Lower lobe of right lung (tissue), 2 donors: ENCODE data around the gene WDR4. TPM values are rescaled to one million over a fixed set of nuclear protein-coding genes. Genes with fewer than 3 reads are reported as not detected.

ENCODE experiments used
- ATAC-seq, 2 donors: fragments of 200-7000 bp; cut with Tn5 transposase; one replicate each; pipeline ENCODE4 v1.9.1; 2020 to 2022; ENCODE audit warnings: mild to moderate bottlenecking in 2 of 2, moderate library complexity in 2 of 2
- DNase-seq: peaks from one replicate; pipeline ENCODE4 v3.0.0-alpha.2; 2020
- H3K27ac ChIP-seq: fragments of 200-600 bp; one replicate; pipeline ENCODE4 v1.8.0; 2022
- H3K27me3 ChIP-seq: fragments of 200-600 bp; one replicate; pipeline ENCODE4 v1.8.0; 2022; ENCODE audit warnings: low read depth
- H3K36me3 ChIP-seq: fragments of 200-600 bp; one replicate; pipeline ENCODE4 v1.8.0; 2022; ENCODE audit warnings: mild to moderate bottlenecking
- H3K4me1 ChIP-seq: fragments of 200-600 bp; one replicate; pipeline ENCODE4 v1.8.0; 2022
- H3K4me3 ChIP-seq: fragments of 200-600 bp; one replicate; pipeline ENCODE4 v1.8.0; 2022; ENCODE audit warnings: mild to moderate bottlenecking
- H3K9me3 ChIP-seq: fragments of 200-600 bp; one replicate; pipeline ENCODE4 v1.8.0; 2022
- CTCF ChIP-seq: fragments of 200-600 bp; IDR thresholded peaks from one replicate; pipeline ENCODE4 v1.8.0; 2022; ENCODE audit warnings: antibody characterized with exemption, mild to moderate bottlenecking
- intact Hi-C: fragments of 100-400 bp; cut with DNase I; formaldehyde crosslinking; loops from one replicate; pipeline ENCODE4 v1.11.0; 2022
- total RNA-seq: library from RNA; stranded (reverse); fragmentation: NEBNext Ultra II Directional; extraction: Animal tissue kit (Norgen Biotek cat#: 25700); gene quantifications from one replicate; pipeline ENCODE4 v1.2.1, GENCODE V29; 2021
- donor health status: DM: no; HTN: yes; CAD: no; lungs with severe emphysema.

WDR4 gene
- total RNA-seq, 1 donor from 2014 or later = 17.1 TPM

- Histone ChIP-seq H3K27ac (no peak overlapping the region), H3K9me3 (no peaks in the 10 kb centered on the region), H3K4me3 (no peak overlapping the region), H3K36me3 (no peaks in the 10 kb centered on the region), H3K4me1 (no peaks in the 10 kb centered on the region), H3K27me3 (peaks cover 40% of the 10 kb centered on the region)
- ATAC-seq = no peak
- TF ChIP-seq CTCF = no peak
- intact Hi-C loops = no loop called here
- DNase-seq = no peak
Measured at GRCh38 chr21:42829417-42829816, 49.9 kb downstream of the WDR4 start.

DNA sequence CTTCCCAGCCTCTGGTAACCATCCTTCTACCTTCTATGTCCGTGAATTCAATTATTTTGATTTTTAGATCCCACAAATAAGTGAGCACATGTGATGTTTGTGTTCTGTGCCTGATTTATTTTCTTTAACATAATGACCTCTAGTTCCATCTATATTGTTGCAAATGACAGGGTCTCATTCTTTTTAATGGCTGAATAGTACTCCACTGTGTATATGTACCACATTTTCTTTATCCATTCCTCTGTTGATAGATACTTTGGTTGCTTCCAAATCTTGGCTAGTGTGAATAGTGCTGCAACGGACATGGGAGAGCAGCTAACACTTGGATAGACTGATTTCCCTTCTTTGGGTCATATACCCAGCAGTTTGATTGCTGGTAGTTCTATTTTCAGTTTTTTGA lies 51.8 kb downstream of the WDR4 start:
- no peaks in the 10 kb centered on the region for H3K4me1 ChIP-seq
- no peaks in the 10 kb centered on the region for H3K36me3 ChIP-seq
- H3K4me3 ChIP-seq = no peak overlapping the region
- no peak for ATAC-seq
- H3K27me3 ChIP-seq = peaks cover 32% of the 10 kb centered on the region
- H3K27ac ChIP-seq = no peak overlapping the region
- H3K9me3 ChIP-seq = no peaks in the 10 kb centered on the region
- no peak for TF ChIP-seq CTCF
- intact Hi-C loops = no loop called here
- DNase-seq = no peak

GRCh38 chr21:42820616-42821465 lies 58.5 kb downstream of the WDR4 start:
- ATAC-seq (no peak), DNase-seq (no peak)
- intact Hi-C loops = no loop called here

DNA sequence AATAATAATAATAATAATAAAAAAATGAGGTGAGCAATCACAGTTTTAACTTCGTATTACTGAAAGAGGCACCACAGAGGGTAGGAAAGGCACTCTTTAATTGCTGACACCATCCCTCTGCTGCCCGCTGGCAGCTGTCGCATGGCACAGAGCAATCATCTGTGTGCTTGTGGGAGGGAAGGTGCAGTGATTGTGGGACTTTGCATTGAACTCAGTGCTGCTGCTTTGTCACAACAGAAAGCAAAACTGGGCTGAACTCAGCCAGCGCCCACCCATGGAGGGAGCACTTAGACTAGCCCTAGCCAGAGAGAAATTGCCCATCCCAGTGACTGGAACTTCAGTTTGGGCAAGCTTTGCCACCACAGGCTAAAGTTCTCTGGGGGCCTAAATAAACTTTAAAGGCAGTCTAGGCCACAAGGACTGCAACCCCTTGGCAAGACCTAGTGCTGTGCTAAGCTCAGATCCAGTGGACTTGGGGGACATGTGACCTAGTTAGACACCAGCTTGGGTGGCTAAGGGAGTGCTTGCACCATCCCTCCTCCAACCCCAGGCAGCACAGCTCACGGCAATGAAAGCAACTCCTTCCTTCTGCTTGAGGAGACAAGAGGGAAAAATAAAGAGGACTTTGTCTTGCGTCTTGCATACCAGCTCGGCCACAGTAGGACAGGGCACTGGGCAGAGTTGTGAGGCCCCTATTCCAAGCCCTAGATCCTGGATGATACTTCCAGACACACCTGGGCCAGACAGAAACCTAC lies 59.3 kb downstream of the WDR4 start:
- DNase-seq = no peak
- ATAC-seq = no peak
- intact Hi-C loops = loop anchor here (10.0 kb wide), 1 partner anchor 225 kb away; no protein-coding TSS in a partner anchor

More at GRCh38 chr21:42820616-42821465, 58.5 kb downstream of the WDR4 start:
- H3K27me3 ChIP-seq = no peaks in the 10 kb centered on the region
- H3K4me1 ChIP-seq = no peaks in the 10 kb centered on the region
- no peak overlapping the region for H3K4me3 ChIP-seq
- no peaks in the 10 kb centered on the region for H3K9me3 ChIP-seq
- H3K36me3 ChIP-seq = no peaks in the 10 kb centered on the region
- H3K27ac ChIP-seq = no peak overlapping the region
- TF ChIP-seq CTCF = no peak

More for the DNA sequence above, 59.3 kb downstream of the WDR4 start:
- Histone ChIP-seq H3K9me3 (no peaks in the 10 kb centered on the region), H3K36me3 (no peaks in the 10 kb centered on the region), H3K27ac (no peak overlapping the region), H3K4me1 (no peaks in the 10 kb centered on the region), H3K27me3 (no peaks in the 10 kb centered on the region), H3K4me3 (no peak overlapping the region)
- no peak for TF ChIP-seq CTCF
